ENCODE results near the gene TCF7. TPM values are rescaled to one million over a fixed set of nuclear protein-coding genes. Genes with fewer than 3 reads are reported as not detected.

The TCF7 gene
- total RNA-seq, 4 donors from 2014 or later, result 0.94 to 1.4 (median 1.1) TPM

DNA sequence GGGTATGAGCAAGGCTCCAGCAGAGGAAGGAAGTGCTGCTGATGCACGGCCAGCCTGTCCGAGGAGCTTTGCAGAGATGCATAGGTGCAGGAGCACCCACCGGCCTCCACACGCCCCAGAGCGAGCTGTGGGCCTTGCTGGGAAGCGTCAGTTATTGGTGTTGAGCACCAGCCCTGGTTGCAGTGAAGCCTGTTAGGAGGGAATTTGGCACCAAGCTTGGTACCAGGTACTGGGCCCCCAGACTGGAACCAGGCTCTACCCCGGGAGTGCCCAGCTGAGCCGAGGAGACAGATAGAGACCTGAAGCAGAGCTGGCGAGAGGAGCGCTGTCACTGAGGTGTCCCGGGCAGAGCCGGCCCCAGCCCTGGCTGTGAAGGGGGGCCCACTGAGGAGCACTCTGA is 5.2 kb downstream of the TCF7 start:
- Histone ChIP-seq H3K4me3 (no peak overlapping the region), H3K27ac (no peak overlapping the region), H3K9me3 (no peaks in the 10 kb centered on the region), H3K27me3 (no peaks in the 10 kb centered on the region), H3K4me1 (peaks cover 0 to 14% (median 3%) of the 10 kb centered on the region in 3 donors), H3K36me3 (no peaks in the 10 kb centered on the region)
- no peak for ATAC-seq
- 93% methylated on average over 3 of the region's 12 CpGs; no CpG with 5 or more reads in 1 of the 2 donors for WGBS, 2 donors (ENCODE audit: low coverage in 1 of 2)
- TF ChIP-seq POLR2AphosphoS5 (IDR thresholded peaks at IDR 0.05) (no peak), POLR2A (IDR thresholded peaks at IDR 0.05) (no peak), EP300 (IDR thresholded peaks at IDR 0.05) (no peak)
- TF ChIP-seq, protein P1, sequence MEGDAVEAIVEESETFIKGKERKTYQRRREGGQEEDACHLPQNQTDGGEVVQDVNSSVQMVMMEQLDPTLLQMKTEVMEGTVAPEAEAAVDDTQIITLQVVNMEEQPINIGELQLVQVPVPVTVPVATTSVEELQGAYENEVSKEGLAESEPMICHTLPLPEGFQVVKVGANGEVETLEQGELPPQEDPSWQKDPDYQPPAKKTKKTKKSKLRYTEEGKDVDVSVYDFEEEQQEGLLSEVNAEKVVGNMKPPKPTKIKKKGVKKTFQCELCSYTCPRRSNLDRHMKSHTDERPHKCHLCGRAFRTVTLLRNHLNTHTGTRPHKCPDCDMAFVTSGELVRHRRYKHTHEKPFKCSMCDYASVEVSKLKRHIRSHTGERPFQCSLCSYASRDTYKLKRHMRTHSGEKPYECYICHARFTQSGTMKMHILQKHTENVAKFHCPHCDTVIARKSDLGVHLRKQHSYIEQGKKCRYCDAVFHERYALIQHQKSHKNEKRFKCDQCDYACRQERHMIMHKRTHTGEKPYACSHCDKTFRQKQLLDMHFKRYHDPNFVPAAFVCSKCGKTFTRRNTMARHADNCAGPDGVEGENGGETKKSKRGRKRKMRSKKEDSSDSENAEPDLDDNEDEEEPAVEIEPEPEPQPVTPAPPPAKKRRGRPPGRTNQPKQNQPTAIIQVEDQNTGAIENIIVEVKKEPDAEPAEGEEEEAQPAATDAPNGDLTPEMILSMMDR (IDR thresholded peaks at IDR 0.05), result no peak

DNA sequence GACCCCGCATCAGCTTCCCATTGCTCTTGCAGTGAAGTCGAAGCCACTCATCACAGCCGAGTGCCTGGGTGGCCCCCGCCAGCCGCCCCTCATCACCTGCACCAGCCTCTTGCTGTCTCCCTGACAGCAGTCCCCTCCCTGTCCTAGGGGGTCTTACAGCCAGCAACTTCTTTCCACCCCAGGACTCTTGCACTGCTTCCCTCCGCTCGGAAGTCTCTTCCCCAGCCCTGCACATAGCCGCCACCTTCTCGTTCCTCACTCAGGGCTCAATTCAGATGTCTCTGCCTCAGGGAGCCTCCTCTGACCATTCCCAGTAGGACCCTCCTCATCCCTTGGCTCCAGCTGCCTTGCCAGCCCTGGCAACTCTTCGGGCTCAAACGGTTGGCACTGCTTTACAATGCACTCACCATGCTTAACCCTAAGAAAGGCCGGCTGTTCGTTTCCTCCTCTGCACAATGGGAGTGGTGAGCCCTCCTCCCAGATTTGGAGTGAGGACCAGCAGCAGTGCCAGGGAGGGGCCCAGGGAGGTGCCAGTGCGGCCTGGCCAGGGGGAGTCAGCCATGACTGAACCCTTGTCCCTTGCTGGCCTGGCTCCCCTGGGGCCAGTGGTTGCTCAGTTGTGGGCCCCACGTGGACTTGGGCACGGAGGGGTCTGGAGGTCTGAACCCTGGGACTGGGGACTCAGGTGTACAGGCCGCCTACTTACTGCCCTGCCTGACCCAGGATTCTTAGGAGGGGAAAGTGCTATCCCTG is 6.1 kb downstream of the TCF7 start:
- H3K4me1 ChIP-seq, result peaks cover 0 to 17% (median 10%) of the 10 kb centered on the region in 3 donors
- H3K27me3 ChIP-seq, result no peaks in the 10 kb centered on the region
- 92 to 100% methylated on average over 4 to 7 of the region's 17 CpGs for WGBS, 2 donors (ENCODE audit: low coverage in 1 of 2)
- H3K36me3 ChIP-seq, result no peaks in the 10 kb centered on the region
- ATAC-seq, result no peak
- no peak overlapping the region for H3K4me3 ChIP-seq
- no peaks in the 10 kb centered on the region for H3K9me3 ChIP-seq
- no peak overlapping the region for H3K27ac ChIP-seq
- TF ChIP-seq, protein P1 (IDR thresholded peaks at IDR 0.05), result no peak
- no peak for TF ChIP-seq EP300 (IDR thresholded peaks at IDR 0.05)

DNA sequence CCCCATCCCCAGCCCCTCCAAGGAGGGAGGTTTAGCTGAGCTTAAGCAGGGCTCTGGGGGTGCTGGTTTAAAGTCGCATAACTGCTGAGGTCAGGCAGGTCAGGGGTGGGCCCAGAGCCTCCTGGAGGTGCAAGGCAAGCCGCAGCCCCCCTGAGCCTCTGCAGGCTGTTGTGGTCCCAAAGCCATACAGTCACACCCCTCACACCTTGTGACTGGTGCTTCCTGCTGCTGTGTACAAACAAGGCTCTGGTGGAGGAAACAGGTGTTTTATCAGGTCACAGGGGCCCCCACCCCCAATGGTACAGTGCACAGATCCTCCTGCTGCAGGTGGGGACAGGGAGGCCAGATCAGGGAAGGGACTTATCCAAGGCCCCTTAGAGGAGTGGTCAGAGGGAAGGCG is 8.0 kb downstream of the TCF7 start:
- H3K9me3 ChIP-seq, result no peaks in the 10 kb centered on the region
- WGBS, 2 donors (ENCODE audit: low coverage in 1 of 2), result 83 to 100% methylated on average over 1 of the region's 3 CpGs
- no peak overlapping the region for H3K4me3 ChIP-seq
- TF ChIP-seq POLR2A (IDR thresholded peaks at IDR 0.05) (no peak), EP300 (IDR thresholded peaks at IDR 0.05) (no peak), POLR2AphosphoS5 (IDR thresholded peaks at IDR 0.05) (no peak)
- TF ChIP-seq, protein P1 (IDR thresholded peaks at IDR 0.05), result no peak
- ATAC-seq, result no peak
- H3K36me3 ChIP-seq, result peaks cover 0 to 5% of the 10 kb centered on the region in 2 donors
- peaks cover 0 to 28% (median 17%) of the 10 kb centered on the region in 3 donors for H3K4me1 ChIP-seq
- H3K27ac ChIP-seq, result no peak overlapping the region
- no peaks in the 10 kb centered on the region for H3K27me3 ChIP-seq

DNA sequence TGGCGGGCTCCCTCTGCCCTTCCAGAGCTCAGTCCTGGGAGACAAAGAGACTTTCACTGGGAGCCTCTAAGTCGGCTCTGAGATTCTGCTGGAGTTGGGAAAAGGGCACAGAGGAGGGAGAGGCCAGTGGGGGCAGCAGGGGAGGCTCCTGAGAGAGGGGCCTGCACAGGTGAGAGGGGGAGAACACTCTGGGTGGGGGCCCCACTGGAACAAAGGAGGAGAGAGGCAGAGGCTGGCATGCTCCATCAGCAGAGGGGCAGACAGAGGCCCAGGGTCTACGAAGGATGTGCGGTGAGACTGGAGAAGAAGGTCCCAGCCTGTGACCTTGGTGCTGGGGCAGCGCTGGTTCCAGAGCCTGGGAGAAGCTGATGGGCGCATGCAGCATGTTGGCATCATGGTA is 8.9 kb downstream of the TCF7 start:
- ATAC-seq, result no peak
- 92 to 93% methylated on average over 4 of the region's 6 CpGs for WGBS, 2 donors (ENCODE audit: low coverage in 1 of 2)

More for the DNA sequence above, 8.9 kb downstream of the TCF7 start:
- Histone ChIP-seq H3K4me3 (no peak overlapping the region), H3K27ac (no peak overlapping the region), H3K36me3 (peaks cover 0 to 5% of the 10 kb centered on the region in 2 donors), H3K27me3 (no peaks in the 10 kb centered on the region), H3K4me1 (peaks cover 0 to 36% (median 17%) of the 10 kb centered on the region in 3 donors), H3K9me3 (no peaks in the 10 kb centered on the region)
- TF ChIP-seq POLR2AphosphoS5 (IDR thresholded peaks at IDR 0.05) (no peak), EP300 (IDR thresholded peaks at IDR 0.05) (no peak), POLR2A (IDR thresholded peaks at IDR 0.05) (no peak)
- TF ChIP-seq, protein P1 (IDR thresholded peaks at IDR 0.05), result no peak
